WTC11 (cell line): ENCODE results near the gene RBL1. TPM values are rescaled to one million over a fixed set of nuclear protein-coding genes. Genes with fewer than 3 reads are reported as not detected.
A peak's percentile ranks its signal among the peaks of the same experiment; 100 is the strongest.

ENCODE experiments used
- ATAC-seq: fragments of 200-7000 bp; cut with Tn5 transposase; 2 replicates; pipeline ENCODE4 v1.10.0; 2021; ENCODE audit warnings: mild to moderate bottlenecking, moderate library complexity
- CTCF ChIA-PET: fragments of 300-600 bp; sonication (Branson Sonifier 250); formaldehyde crosslinking; loops from one replicate; lab custom pipeline; 2021; ENCODE audit warnings: antibody characterized with exemption; lab: Charles Lee
- POLR2A ChIA-PET: fragments of 350-600 bp; sonication (Branson Sonifier 250); formaldehyde crosslinking; loops from one replicate; lab custom pipeline; 2021; ENCODE audit warnings: antibody characterized with exemption; lab: Charles Lee
- DNase-seq: peaks from one replicate; pipeline ENCODE4 v3.0.0; 2021; ENCODE audit warnings: low spot score
- H3K27ac Mint-ChIP-seq: 2 replicates; pipeline ENCODE4 v1.8.0; 2021; ENCODE audit warnings: mixed read lengths
- H3K27me3 Mint-ChIP-seq: 2 replicates; pipeline ENCODE4 v1.8.0; 2021; ENCODE audit warnings: low read depth, mild to moderate bottlenecking, moderate library complexity, mixed read lengths
- H3K36me3 Mint-ChIP-seq: 2 replicates; pipeline ENCODE4 v1.8.0; 2021; ENCODE audit warnings: mixed read lengths
- H3K4me1 Mint-ChIP-seq: 2 replicates; pipeline ENCODE4 v1.8.0; 2022; ENCODE audit warnings: mixed read lengths
- H3K4me3 Mint-ChIP-seq: 2 replicates; pipeline ENCODE4 v1.8.0; 2021; ENCODE audit warnings: mild to moderate bottlenecking, moderate library complexity, mixed read lengths
- H3K9me3 Mint-ChIP-seq: 2 replicates; pipeline ENCODE4 v1.8.0; 2021; ENCODE audit warnings: mixed read lengths
- AR ChIP-seq: fragments of 250-450 bp; sonication (Bioruptor Pico); IDR thresholded peaks from 2 replicates; pipeline ENCODE4 v1.9.0; 2021; ENCODE audit warnings: mild to moderate bottlenecking
- ATF2 ChIP-seq: sonication (generic); formaldehyde crosslinking; IDR thresholded peaks from 2 replicates; pipeline ENCODE4 v1.8.1; 2022; ENCODE audit warnings: low read depth, missing genetic modification reagents, borderline replicate concordance
- ERG ChIP-seq: fragments of 250-450 bp; sonication (Bioruptor Pico); IDR thresholded peaks from 2 replicates; pipeline ENCODE4 v1.8.0; 2021; ENCODE audit warnings: mild to moderate bottlenecking
- ESRRA ChIP-seq: sonication (generic); formaldehyde crosslinking; IDR thresholded peaks from 2 replicates; pipeline ENCODE4 v1.8.1; 2022; ENCODE audit warnings: mild to moderate bottlenecking, missing genetic modification reagents, borderline replicate concordance
- ETV6 ChIP-seq: sonication (generic); formaldehyde crosslinking; IDR thresholded peaks from 2 replicates; pipeline ENCODE4 v1.8.1; 2022; ENCODE audit warnings: mild to moderate bottlenecking, missing genetic modification reagents
- FOXK1 ChIP-seq: sonication (generic); formaldehyde crosslinking; IDR thresholded peaks from 2 replicates; pipeline ENCODE4 v1.8.0; 2022; ENCODE audit warnings: mild to moderate bottlenecking, moderate library complexity, missing genetic modification reagents
- FOXP1 ChIP-seq: sonication (generic); formaldehyde crosslinking; IDR thresholded peaks from 2 replicates; pipeline ENCODE4 v1.8.0; 2022; ENCODE audit warnings: missing genetic modification reagents, mild to moderate bottlenecking, moderate library complexity, borderline replicate concordance
- GABPB1 ChIP-seq: sonication (generic); formaldehyde crosslinking; IDR thresholded peaks from 2 replicates; pipeline ENCODE4 v1.8.1; 2023; ENCODE audit warnings: mild to moderate bottlenecking, missing genetic modification reagents
- KAT7 ChIP-seq: sonication (generic); formaldehyde crosslinking; IDR thresholded peaks from 2 replicates; pipeline ENCODE4 v1.8.1; 2023; ENCODE audit warnings: missing genetic modification reagents, mild to moderate bottlenecking, borderline replicate concordance
- OVOL2 ChIP-seq: fragments of 250-450 bp; sonication (Bioruptor Pico); IDR thresholded peaks from 2 replicates; pipeline ENCODE4 v1.9.0; 2021; ENCODE audit warnings: mild to moderate bottlenecking, borderline replicate concordance
- RORB ChIP-seq: fragments of 250-450 bp; sonication (Bioruptor Pico); IDR thresholded peaks from 2 replicates; pipeline ENCODE4 v1.9.0; 2021; ENCODE audit warnings: mild to moderate bottlenecking
- SMAD4 ChIP-seq: sonication (generic); formaldehyde crosslinking; IDR thresholded peaks from 2 replicates; pipeline ENCODE4 v1.8.0; 2022; ENCODE audit warnings: mild to moderate bottlenecking, missing genetic modification reagents
- ZBTB21 ChIP-seq: sonication (generic); formaldehyde crosslinking; IDR thresholded peaks from 2 replicates; pipeline ENCODE4 v1.8.1; 2023; ENCODE audit warnings: mild to moderate bottlenecking, missing genetic modification reagents, borderline replicate concordance
- ZNF423 ChIP-seq: fragments of 250-450 bp; sonication (Bioruptor Pico); IDR thresholded peaks from 2 replicates; pipeline ENCODE4 v2.1.2; 2022; ENCODE audit warnings: mild to moderate bottlenecking, moderate library complexity
- total RNA-seq: library from RNA; stranded (reverse); gene quantifications from 3 replicates; pipeline ENCODE4 v1.2.3, GENCODE V29; 2021
- TF ChIP-seq, protein P1 (sequence below): sonication (generic); formaldehyde crosslinking; IDR thresholded peaks from 2 replicates; pipeline ENCODE4 v1.8.0; 2022; ENCODE audit warnings: mild to moderate bottlenecking, missing genetic modification reagents
- TF ChIP-seq, protein P2 (sequence below): sonication (generic); formaldehyde crosslinking; IDR thresholded peaks from 2 replicates; pipeline ENCODE4 v1.8.0; 2022; ENCODE audit warnings: mild to moderate bottlenecking, missing genetic modification reagents
- TF ChIP-seq, protein P3 (sequence below): sonication (generic); formaldehyde crosslinking; IDR thresholded peaks from 2 replicates; pipeline ENCODE4 v1.8.0; 2022; ENCODE audit warnings: mild to moderate bottlenecking, missing genetic modification reagents
- TF ChIP-seq, protein P4 (sequence below): sonication (generic); formaldehyde crosslinking; IDR thresholded peaks from 2 replicates; pipeline ENCODE4 v1.8.1; 2022; ENCODE audit warnings: mild to moderate bottlenecking, moderate library complexity, missing genetic modification reagents

The RBL1 gene
- total RNA-seq, 1 experiment from 2014 or later, result 11.1 TPM

DNA sequence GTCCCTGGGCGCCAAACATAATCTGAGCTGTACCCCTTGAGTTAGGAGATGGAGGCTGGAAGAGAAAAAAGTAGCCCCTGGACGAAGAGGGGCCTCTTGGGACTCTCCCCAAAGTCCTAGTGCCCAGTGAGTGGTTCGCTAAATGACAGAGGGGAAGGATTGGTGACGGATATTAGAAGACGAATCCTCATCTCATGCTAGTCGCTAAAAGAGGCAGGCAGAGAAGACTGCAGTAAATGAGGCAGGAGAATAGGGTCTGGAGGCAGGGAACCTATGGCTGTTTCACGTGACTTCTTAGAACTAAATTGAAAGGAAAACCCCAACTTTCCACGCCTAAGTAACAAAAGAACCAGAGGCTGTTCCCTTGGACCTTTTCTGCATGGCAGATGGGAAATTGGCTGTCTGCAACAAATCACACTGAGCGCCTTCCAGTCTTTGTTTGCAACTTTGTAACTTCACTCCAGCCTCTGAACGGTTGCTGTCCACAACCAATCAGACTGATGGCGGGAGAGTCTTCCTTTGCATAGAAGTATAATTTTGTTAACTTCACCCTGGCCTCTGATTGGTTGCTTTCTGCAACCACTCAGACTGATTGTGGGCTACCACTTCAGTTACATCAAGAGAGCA, 731 bp upstream of the RBL1 start:
- DNase-seq, result no peak
- POLR2A ChIA-PET, result interaction anchor here (1.4 to 1.9 kb wide), 3 partner anchors 17 to 82 kb away, joined by 5 to 19 read pairs (median 7); partner anchors contain the start of genes MROH8 and RPN2

More for the DNA sequence above, 731 bp upstream of the RBL1 start:
- peaks cover 23% of the 10 kb centered on the region for H3K4me1 Mint-ChIP-seq
- H3K27ac Mint-ChIP-seq, result peak overlapping the region; percentile 100
- TF ChIP-seq FOXK1 (CRISPR knock-in tag), result no peak
- TF ChIP-seq RORB, result no peak
- no peak for TF ChIP-seq SMAD4 (CRISPR knock-in tag)
- no peak for TF ChIP-seq OVOL2 (CRISPR knock-in tag)
- no peak for TF ChIP-seq AR (CRISPR knock-in tag)
- TF ChIP-seq, protein P1, sequence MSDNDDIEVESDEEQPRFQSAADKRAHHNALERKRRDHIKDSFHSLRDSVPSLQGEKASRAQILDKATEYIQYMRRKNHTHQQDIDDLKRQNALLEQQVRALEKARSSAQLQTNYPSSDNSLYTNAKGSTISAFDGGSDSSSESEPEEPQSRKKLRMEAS (CRISPR knock-in tag), result no peak
- no peak for TF ChIP-seq ESRRA (CRISPR knock-in tag)
- no peak for TF ChIP-seq ZNF423 (CRISPR knock-in tag)
- no peak for TF ChIP-seq ZBTB21 (CRISPR knock-in tag)
- no peak for TF ChIP-seq KAT7 (CRISPR knock-in tag)
- TF ChIP-seq ERG, result no peak
- TF ChIP-seq, protein P2, sequence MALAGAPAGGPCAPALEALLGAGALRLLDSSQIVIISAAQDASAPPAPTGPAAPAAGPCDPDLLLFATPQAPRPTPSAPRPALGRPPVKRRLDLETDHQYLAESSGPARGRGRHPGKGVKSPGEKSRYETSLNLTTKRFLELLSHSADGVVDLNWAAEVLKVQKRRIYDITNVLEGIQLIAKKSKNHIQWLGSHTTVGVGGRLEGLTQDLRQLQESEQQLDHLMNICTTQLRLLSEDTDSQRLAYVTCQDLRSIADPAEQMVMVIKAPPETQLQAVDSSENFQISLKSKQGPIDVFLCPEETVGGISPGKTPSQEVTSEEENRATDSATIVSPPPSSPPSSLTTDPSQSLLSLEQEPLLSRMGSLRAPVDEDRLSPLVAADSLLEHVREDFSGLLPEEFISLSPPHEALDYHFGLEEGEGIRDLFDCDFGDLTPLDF (CRISPR knock-in tag), result no peak
- TF ChIP-seq, protein P3, sequence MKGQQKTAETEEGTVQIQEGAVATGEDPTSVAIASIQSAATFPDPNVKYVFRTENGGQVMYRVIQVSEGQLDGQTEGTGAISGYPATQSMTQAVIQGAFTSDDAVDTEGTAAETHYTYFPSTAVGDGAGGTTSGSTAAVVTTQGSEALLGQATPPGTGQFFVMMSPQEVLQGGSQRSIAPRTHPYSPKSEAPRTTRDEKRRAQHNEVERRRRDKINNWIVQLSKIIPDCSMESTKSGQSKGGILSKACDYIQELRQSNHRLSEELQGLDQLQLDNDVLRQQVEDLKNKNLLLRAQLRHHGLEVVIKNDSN, result no peak
- TF ChIP-seq, protein P4, sequence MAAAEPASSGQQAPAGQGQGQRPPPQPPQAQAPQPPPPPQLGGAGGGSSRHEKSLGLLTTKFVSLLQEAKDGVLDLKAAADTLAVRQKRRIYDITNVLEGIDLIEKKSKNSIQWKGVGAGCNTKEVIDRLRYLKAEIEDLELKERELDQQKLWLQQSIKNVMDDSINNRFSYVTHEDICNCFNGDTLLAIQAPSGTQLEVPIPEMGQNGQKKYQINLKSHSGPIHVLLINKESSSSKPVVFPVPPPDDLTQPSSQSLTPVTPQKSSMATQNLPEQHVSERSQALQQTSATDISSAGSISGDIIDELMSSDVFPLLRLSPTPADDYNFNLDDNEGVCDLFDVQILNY (CRISPR knock-in tag), result no peak
- no peak for TF ChIP-seq ATF2
- no peak for TF ChIP-seq FOXP1 (CRISPR knock-in tag)
- no peak for TF ChIP-seq ETV6
- TF ChIP-seq GABPB1 (CRISPR knock-in tag), result no peak
- TF ChIP-seq, all 79 proteins: peak for 0
- Mint-ChIP-seq H3K9me3 (no peaks in the 10 kb centered on the region), H3K4me3 (peak overlapping the region; percentile 95), H3K36me3 (peaks cover 13% of the 10 kb centered on the region), H3K27me3 (no peaks in the 10 kb centered on the region)
- CTCF ChIA-PET, result interaction anchor here (1.0 to 1.4 kb wide), 2 partner anchors 15 to 83 kb away, joined by 4 to 6 read pairs; no protein-coding TSS in a partner anchor
- no peak for ATAC-seq
